Measurements from ENCODE around the gene NRAP.

DNA sequence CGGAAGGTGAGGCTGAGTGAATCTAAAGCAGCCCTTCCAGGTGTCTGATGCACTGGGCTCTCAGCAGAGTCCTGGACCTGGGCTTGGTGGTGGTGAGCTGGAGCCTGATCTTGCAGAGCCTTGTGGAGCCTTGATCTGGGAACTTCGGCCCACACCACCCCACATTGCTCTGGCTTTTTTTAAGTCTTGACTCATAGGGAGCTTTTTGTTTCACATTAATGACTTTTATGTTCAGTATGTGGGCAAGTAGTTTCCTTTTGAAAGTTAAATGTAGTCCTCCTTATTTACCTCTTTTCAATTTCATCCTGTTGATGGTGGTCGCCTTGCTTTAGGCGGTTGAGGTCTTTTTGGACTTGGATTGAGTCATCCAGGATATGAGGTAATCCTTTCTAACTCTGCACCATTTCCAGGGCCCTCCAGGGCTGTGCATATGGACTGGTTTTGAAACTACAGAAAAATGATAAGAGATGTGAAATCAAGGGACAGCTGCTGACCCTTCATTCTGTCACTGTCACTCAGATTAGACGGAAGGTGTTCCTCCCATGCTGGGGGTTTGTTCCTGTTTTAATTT lies 2.9 kb upstream of the NRAP start:
- TF ChIP-seq, protein P1, sequence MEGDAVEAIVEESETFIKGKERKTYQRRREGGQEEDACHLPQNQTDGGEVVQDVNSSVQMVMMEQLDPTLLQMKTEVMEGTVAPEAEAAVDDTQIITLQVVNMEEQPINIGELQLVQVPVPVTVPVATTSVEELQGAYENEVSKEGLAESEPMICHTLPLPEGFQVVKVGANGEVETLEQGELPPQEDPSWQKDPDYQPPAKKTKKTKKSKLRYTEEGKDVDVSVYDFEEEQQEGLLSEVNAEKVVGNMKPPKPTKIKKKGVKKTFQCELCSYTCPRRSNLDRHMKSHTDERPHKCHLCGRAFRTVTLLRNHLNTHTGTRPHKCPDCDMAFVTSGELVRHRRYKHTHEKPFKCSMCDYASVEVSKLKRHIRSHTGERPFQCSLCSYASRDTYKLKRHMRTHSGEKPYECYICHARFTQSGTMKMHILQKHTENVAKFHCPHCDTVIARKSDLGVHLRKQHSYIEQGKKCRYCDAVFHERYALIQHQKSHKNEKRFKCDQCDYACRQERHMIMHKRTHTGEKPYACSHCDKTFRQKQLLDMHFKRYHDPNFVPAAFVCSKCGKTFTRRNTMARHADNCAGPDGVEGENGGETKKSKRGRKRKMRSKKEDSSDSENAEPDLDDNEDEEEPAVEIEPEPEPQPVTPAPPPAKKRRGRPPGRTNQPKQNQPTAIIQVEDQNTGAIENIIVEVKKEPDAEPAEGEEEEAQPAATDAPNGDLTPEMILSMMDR (conservative IDR thresholded peaks at IDR 0.05; ENCODE audit: low read length) = no peak
- no peak for TF ChIP-seq EZH2phosphoT487 (IDR thresholded peaks at IDR 0.05; ENCODE audit: borderline replicate concordance)
